ENCODE measurements around the gene GNB5. TPM values are rescaled to one million over a fixed set of nuclear protein-coding genes. Genes with fewer than 3 reads are reported as not detected.

GNB5 gene
- total and polyA plus RNA-seq, 2 experiments from 2014 or later: 21.3 to 21.6 TPM

DNA sequence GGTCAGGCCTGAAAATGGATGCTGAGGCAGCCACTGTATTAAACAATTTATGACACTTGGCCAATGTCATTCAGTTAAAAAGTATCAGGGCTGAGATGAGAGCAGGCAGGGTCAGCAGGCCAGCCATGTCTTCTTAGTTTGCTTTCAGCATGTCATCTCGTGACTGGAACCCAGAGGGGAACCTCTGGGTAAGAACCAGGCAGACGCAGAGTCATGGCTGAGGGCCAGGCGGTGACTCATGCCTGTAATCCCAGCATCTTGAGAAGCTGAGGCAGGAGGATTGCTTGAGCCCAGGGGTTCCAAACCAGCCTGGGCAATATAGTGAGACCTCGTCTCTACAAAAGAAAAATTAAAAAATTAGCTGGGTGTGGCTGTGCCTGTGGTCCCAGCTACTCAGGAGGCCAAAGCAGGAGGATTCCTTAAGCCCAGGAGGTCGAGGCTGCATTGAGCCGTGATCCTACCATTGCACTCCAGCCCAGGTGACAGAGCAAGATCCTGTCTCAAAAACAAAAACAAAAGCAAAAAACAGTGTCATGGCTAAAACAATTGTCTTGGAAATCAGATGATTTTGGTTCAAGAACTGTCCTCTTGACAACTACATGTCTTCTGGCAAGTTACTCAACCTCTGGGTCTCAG is 90.3 kb downstream of the GNB5 start:
- no peak for TF ChIP-seq EZH2phosphoT487 (IDR thresholded peaks at IDR 0.05; ENCODE audit: low read depth, severe bottlenecking, unreplicated experiment)
- TF ChIP-seq EZH2 (IDR thresholded peaks at IDR 0.05; ENCODE audit: borderline replicate concordance): no peak
- TF ChIP-seq, protein P1, sequence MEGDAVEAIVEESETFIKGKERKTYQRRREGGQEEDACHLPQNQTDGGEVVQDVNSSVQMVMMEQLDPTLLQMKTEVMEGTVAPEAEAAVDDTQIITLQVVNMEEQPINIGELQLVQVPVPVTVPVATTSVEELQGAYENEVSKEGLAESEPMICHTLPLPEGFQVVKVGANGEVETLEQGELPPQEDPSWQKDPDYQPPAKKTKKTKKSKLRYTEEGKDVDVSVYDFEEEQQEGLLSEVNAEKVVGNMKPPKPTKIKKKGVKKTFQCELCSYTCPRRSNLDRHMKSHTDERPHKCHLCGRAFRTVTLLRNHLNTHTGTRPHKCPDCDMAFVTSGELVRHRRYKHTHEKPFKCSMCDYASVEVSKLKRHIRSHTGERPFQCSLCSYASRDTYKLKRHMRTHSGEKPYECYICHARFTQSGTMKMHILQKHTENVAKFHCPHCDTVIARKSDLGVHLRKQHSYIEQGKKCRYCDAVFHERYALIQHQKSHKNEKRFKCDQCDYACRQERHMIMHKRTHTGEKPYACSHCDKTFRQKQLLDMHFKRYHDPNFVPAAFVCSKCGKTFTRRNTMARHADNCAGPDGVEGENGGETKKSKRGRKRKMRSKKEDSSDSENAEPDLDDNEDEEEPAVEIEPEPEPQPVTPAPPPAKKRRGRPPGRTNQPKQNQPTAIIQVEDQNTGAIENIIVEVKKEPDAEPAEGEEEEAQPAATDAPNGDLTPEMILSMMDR (IDR thresholded peaks at IDR 0.05; ENCODE audit: poor library complexity): no peak
- H2AFZ ChIP-seq: no peak overlapping the region
- H3K79me2 ChIP-seq: no peaks in the 10 kb centered on the region
- H3K9me3 ChIP-seq (ENCODE audit: low read depth): no peaks in the 10 kb centered on the region
- H3K27me3 ChIP-seq: no peaks in the 10 kb centered on the region
- no peak overlapping the region for H3K4me2 ChIP-seq
- H3K4me1 ChIP-seq (ENCODE audit: insufficient read depth): no peaks in the 10 kb centered on the region
- WGBS (ENCODE audit: low lambda C conversion rate, missing lambda C conversion rate): 82% methylated on average over 6 of the region's 6 CpGs
- H4K20me1 ChIP-seq (ENCODE audit: insufficient read depth, poor library complexity, severe bottlenecking): no peaks in the 10 kb centered on the region
- no peak overlapping the region for H3K27ac ChIP-seq
- DNase-seq (ENCODE audit: low spot score): peak; percentile 66
- H3K9me2 ChIP-seq (replicated peaks; ENCODE audit: insufficient read depth): no peaks in the 10 kb centered on the region
- H3K4me3 ChIP-seq: no peak overlapping the region
- no peaks in the 10 kb centered on the region for H3K36me3 ChIP-seq (replicated peaks; ENCODE audit: insufficient read depth, low read depth)

DNA sequence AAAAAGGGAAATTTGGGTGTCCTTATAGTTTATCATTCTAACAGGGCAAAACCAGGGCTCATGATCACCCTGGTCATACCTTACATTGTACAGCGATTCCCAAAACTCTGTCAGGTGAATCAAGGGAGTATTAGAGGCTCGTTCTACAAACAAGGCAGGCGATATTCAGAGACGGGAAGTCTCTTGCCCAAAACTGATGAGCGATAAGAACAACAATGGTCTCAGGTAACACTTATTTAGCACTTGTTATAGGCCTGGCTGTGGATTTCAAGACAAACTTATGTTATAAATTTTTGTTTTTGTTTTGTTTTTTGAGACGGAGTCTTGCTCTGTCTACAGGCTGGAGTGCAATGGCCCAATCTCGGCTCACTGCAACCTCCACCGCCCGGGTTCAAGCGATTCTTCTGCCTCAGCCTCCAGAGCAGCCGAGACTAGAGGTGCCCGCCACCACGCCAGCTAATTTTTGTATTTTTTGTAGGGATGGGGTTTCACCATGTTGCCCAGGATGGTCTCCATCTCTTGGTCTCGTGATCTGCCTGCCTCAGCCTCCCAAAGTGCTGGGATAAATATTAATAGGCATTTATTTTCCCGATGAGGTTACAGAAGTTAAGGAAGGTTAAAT is 91.4 kb downstream of the GNB5 start:
- Histone ChIP-seq H3K9me2 (replicated peaks; ENCODE audit: insufficient read depth) (no peaks in the 10 kb centered on the region), H3K27ac (no peak overlapping the region), H3K79me2 (no peaks in the 10 kb centered on the region), H3K9me3 (ENCODE audit: low read depth) (no peaks in the 10 kb centered on the region), H3K4me1 (ENCODE audit: insufficient read depth) (no peaks in the 10 kb centered on the region), H3K4me3 (no peak overlapping the region), H2AFZ (no peak overlapping the region), H4K20me1 (ENCODE audit: insufficient read depth, poor library complexity, severe bottlenecking) (no peaks in the 10 kb centered on the region), H3K36me3 (replicated peaks; ENCODE audit: insufficient read depth, low read depth) (no peaks in the 10 kb centered on the region), H3K27me3 (no peaks in the 10 kb centered on the region), H3K4me2 (no peak overlapping the region)
- 92% methylated on average over 15 of the region's 15 CpGs for WGBS (ENCODE audit: low lambda C conversion rate, missing lambda C conversion rate)
- no peak for DNase-seq (ENCODE audit: low spot score)
- no peak for TF ChIP-seq EZH2 (IDR thresholded peaks at IDR 0.05; ENCODE audit: borderline replicate concordance)
- TF ChIP-seq, protein P1 (IDR thresholded peaks at IDR 0.05; ENCODE audit: poor library complexity): no peak
- TF ChIP-seq EZH2phosphoT487 (IDR thresholded peaks at IDR 0.05; ENCODE audit: low read depth, severe bottlenecking, unreplicated experiment): no peak

DNA sequence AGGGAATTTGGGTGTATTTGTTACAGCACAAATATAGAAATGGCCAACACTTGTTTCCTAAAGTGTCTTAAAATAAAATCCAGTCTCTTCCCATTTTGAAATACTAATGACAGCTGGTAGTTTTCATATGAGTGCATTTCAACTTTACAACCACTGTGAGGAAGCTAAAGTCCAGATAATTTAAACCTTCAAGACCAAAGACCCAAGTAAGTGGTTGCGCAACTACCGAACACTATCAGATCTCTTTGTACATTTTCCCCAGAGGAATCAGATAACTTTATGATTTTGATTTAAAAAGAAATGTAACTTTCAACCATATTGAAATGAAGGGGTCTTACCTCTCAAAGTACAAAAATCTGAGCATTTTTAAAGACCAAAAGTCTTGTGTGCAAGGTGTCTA is 92.9 kb downstream of the GNB5 start:
- Histone ChIP-seq H2AFZ (no peak overlapping the region), H4K20me1 (ENCODE audit: insufficient read depth, poor library complexity, severe bottlenecking) (no peaks in the 10 kb centered on the region), H3K9me2 (replicated peaks; ENCODE audit: insufficient read depth) (no peaks in the 10 kb centered on the region), H3K4me3 (no peak overlapping the region), H3K4me1 (ENCODE audit: insufficient read depth) (no peaks in the 10 kb centered on the region), H3K27ac (no peak overlapping the region), H3K27me3 (no peaks in the 10 kb centered on the region), H3K4me2 (no peak overlapping the region), H3K9me3 (ENCODE audit: low read depth) (no peaks in the 10 kb centered on the region), H3K79me2 (no peaks in the 10 kb centered on the region), H3K36me3 (replicated peaks; ENCODE audit: insufficient read depth, low read depth) (no peaks in the 10 kb centered on the region)
- DNase-seq (ENCODE audit: low spot score): peak; percentile 42
- 83% methylated on average over 2 of the region's 2 CpGs for WGBS (ENCODE audit: low lambda C conversion rate, missing lambda C conversion rate)
- no peak for TF ChIP-seq EZH2 (IDR thresholded peaks at IDR 0.05; ENCODE audit: borderline replicate concordance)
- TF ChIP-seq, protein P1 (IDR thresholded peaks at IDR 0.05; ENCODE audit: poor library complexity): no peak
- TF ChIP-seq EZH2phosphoT487 (IDR thresholded peaks at IDR 0.05; ENCODE audit: low read depth, severe bottlenecking, unreplicated experiment): no peak

Data from hepatocyte (in vitro differentiated cells).